AG04449 (cell line): Measurements from ENCODE around the gene SENP2.

Experiments
- CTCF ChIA-PET: fragments of 350-600 bp; formaldehyde crosslinking; extraction: SDS; loops from one replicate; lab custom pipeline; 2021; ENCODE audit warnings: antibody characterized with exemption; lab: Yijun Ruan, JAX
- POLR2A ChIA-PET: fragments of 400-600, 350-600 bp; formaldehyde crosslinking; extraction: SDS; loops from one replicate; lab custom pipeline; 2020; ENCODE audit warnings: antibody characterized with exemption, inconsistent platforms; lab: Yijun Ruan, JAX
- DNase-seq: peaks from one replicate; pipeline ENCODE4 v3.0.0-alpha.2; 2010; ENCODE audit warnings: low read depth, low spot score
- H3K4me3 ChIP-seq: 2 replicates; pipeline ENCODE4 v1.5.1; 2011; ENCODE audit warnings: low read depth, mild to moderate bottlenecking, control low read depth, low read length
- CTCF ChIP-seq: IDR thresholded peaks from one replicate; pipeline ENCODE4 v1.5.1; 2011; ENCODE audit warnings: mild to moderate bottlenecking, moderate library complexity, low read length, control low read depth, inconsistent platforms; ENCODE audit not compliant: insufficient read depth; ENCODE audit errors: missing control alignments

SENP2 gene

DNA sequence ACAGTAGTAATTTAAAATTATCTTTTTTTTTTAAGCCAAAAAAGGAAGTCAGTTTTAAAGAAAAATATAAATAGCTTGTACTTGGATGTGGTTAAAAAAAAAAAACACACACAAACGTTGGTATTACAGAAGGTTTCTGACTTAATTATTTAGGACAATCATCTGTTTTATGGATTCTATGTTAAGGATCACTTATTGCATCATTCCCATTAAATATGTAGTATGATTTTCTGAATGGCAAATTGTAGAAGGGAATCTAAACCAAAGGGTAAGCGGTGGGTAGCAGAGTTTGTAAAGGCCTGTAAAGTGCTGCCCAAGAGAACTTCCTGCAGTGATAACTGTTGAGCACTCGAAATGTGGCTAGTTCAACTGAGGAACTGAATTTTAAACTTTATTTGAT is 8.0 kb downstream of the SENP2 start:
- ChIA-PET POLR2A (no interaction called here), CTCF (no interaction called here)
- H3K4me3 ChIP-seq: no peak overlapping the region
- TF ChIP-seq CTCF: no peak
- no peak for DNase-seq

- no peak for DNase-seq
- no peak overlapping the region for H3K4me3 ChIP-seq
- TF ChIP-seq CTCF: no peak
- CTCF ChIA-PET: interaction anchor here (1.4 kb wide), 1 partner anchor 21 kb away, joined by 4 read pairs; no protein-coding TSS in a partner anchor
- POLR2A ChIA-PET: no interaction called here
Measured at GRCh38 chr3:185595526-185595925, 9.4 kb downstream of the SENP2 start.

- H3K4me3 ChIP-seq: no peak overlapping the region
- no peak for DNase-seq
- no peak for TF ChIP-seq CTCF
- ChIA-PET CTCF (interaction anchor here (1.4 kb wide), 1 partner anchor 30 kb away, joined by 3 read pairs; no protein-coding TSS in a partner anchor), POLR2A (interaction anchor here (0.7 kb wide), 1 partner anchor 10 kb away, joined by 3 read pairs; no protein-coding TSS in a partner anchor)
Measured at GRCh38 chr3:185605566-185605965, 19.5 kb downstream of the SENP2 start.

GRCh38 chr3:185606196-185606595 is 20.1 kb downstream of the SENP2 start:
- ChIA-PET POLR2A (interaction anchor here (0.7 kb wide), 1 partner anchor 10 kb away, joined by 3 read pairs; no protein-coding TSS in a partner anchor), CTCF (interaction anchor here (1.4 kb wide), 1 partner anchor 30 kb away, joined by 3 read pairs; no protein-coding TSS in a partner anchor)
- no peak for TF ChIP-seq CTCF
- no peak for DNase-seq
- no peak overlapping the region for H3K4me3 ChIP-seq

DNA sequence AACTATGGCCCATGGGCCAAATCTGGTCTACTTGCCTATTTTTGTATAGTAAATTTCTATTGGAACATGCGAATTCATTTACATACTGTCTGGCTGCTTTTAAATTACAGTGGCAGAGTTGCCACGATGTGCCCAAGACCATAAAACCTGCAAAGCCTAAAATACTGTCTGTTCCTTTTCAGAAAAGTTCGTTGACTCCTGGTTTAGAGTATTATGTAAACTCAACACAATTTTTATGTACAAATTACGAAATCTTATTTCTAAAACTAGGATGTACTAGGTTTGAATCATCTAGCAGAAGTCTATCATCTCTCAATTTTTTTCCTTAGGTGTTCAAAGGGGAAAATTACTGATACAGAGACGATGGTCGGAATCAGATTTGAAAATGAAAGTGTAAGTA is 26.9 kb downstream of the SENP2 start:
- ChIA-PET POLR2A (no interaction called here), CTCF (no interaction called here)
- DNase-seq: no peak
- TF ChIP-seq CTCF: no peak
- no peak overlapping the region for H3K4me3 ChIP-seq

GRCh38 chr3:185623939-185624665 is 38.0 kb downstream of the SENP2 start:
- DNase-seq: no peak
- TF ChIP-seq CTCF: no peak
- H3K4me3 ChIP-seq: no peak overlapping the region
- ChIA-PET CTCF (no interaction called here), POLR2A (no interaction called here)
